Testis (tissue), 2 donors: ENCODE measurements around the gene PPM1L.

Experiments
- POLR2A ChIP-seq: fragments of 450-650 bp; IDR thresholded peaks from one replicate; pipeline ENCODE4 v1.6.1; 2017; ENCODE audit warnings: antibody characterized with exemption, mild to moderate bottlenecking, moderate library complexity
- TF ChIP-seq, protein P1 (sequence below), 3 experiments: fragments of 450-650 bp in 2 of 3; fragments of 200-600 bp in 1 of 3; sonication (generic) in 1 of 3; IDR thresholded peaks; one replicate each; pipeline ENCODE4 v1.5.1; 2016 to 2019; ENCODE audit warnings: antibody characterized with exemption in 3 of 3, mild to moderate bottlenecking in 2 of 3, moderate library complexity in 1 of 3

DNA sequence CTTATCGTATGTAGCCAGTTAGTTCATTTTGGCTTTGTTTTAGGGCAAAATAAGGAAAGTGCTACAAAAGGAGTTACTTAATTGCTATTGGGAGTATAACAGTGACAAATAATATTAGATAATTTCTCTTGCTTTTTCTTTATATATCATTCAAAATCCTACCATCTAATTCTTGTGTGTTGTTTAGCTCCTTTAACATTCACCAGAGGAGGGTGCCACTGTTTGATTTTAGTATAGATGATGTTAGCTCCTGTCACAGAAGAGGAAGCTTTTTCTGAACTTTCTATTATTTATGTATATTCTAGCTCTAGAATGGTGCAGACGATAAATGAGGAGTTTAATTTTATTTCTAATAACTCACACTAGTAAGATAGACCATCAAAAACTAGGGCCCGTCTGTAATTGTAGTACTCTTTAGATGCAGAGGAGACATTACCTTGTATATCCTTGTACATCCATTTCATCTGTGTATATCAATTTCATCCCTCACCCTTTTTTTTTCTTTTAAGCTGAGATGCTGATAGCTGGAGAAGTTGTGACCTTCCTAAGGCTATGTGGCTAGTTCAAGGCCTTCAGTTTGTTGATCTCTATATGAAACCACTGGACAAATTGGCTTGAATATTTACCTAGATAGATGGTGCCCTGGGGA is 3.0 kb downstream of the PPM1L start:
- TF ChIP-seq POLR2A = no peak
- TF ChIP-seq, protein P1, sequence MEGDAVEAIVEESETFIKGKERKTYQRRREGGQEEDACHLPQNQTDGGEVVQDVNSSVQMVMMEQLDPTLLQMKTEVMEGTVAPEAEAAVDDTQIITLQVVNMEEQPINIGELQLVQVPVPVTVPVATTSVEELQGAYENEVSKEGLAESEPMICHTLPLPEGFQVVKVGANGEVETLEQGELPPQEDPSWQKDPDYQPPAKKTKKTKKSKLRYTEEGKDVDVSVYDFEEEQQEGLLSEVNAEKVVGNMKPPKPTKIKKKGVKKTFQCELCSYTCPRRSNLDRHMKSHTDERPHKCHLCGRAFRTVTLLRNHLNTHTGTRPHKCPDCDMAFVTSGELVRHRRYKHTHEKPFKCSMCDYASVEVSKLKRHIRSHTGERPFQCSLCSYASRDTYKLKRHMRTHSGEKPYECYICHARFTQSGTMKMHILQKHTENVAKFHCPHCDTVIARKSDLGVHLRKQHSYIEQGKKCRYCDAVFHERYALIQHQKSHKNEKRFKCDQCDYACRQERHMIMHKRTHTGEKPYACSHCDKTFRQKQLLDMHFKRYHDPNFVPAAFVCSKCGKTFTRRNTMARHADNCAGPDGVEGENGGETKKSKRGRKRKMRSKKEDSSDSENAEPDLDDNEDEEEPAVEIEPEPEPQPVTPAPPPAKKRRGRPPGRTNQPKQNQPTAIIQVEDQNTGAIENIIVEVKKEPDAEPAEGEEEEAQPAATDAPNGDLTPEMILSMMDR (IDR thresholded peaks at IDR 0.05) = no peak
